Measurements from ENCODE around the gene CFAP299.

DNA sequence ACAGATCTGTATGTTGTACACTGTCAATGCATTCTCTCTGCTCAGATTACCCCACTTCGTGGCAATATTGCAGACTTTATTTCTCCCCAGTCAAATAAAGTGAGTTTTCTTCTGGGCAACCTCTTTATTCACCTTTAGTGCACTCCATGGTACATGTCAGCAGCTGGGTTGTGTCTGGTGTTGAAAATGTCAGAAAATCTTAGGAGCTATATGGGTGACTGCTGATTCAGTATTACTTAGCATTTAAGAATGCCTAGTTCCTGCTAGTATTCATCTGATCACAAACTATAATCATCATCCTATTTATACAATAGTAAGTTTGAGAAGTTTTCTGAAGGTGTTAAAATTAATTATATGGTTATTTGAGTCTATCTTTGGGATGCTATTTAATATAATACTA lies 112.5 kb downstream of the CFAP299 start:
- TF ChIP-seq, protein P1, sequence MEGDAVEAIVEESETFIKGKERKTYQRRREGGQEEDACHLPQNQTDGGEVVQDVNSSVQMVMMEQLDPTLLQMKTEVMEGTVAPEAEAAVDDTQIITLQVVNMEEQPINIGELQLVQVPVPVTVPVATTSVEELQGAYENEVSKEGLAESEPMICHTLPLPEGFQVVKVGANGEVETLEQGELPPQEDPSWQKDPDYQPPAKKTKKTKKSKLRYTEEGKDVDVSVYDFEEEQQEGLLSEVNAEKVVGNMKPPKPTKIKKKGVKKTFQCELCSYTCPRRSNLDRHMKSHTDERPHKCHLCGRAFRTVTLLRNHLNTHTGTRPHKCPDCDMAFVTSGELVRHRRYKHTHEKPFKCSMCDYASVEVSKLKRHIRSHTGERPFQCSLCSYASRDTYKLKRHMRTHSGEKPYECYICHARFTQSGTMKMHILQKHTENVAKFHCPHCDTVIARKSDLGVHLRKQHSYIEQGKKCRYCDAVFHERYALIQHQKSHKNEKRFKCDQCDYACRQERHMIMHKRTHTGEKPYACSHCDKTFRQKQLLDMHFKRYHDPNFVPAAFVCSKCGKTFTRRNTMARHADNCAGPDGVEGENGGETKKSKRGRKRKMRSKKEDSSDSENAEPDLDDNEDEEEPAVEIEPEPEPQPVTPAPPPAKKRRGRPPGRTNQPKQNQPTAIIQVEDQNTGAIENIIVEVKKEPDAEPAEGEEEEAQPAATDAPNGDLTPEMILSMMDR (IDR thresholded peaks at IDR 0.05) = no peak
- TF ChIP-seq ZFX (IDR thresholded peaks at IDR 0.05; ENCODE audit: borderline replicate concordance) = no peak
